IPS-NIHi7 (cell line): Measurements from ENCODE around the gene FBLN2.

Source experiments
- DNase-seq: peaks from one replicate; pipeline ENCODE4 v3.0.0; 2012; ENCODE audit warnings: mixed read lengths; ENCODE audit errors: extremely low spot score

Gene FBLN2

GRCh38 chr3:13661121-13661520 is 112.2 kb downstream of the FBLN2 start:
- DNase-seq: no peak

- DNase-seq: no peak
Observed at GRCh38 chr3:13662238-13662847, 113.4 kb downstream of the FBLN2 start.

- no peak for DNase-seq
Observed at GRCh38 chr3:13663781-13664535, 115.0 kb downstream of the FBLN2 start.

GRCh38 chr3:13665582-13666226 is 116.8 kb downstream of the FBLN2 start:
- no peak for DNase-seq

- no peak for DNase-seq
Observed at GRCh38 chr3:13666227-13666619, 117.3 kb downstream of the FBLN2 start.

- no peak for DNase-seq
Observed at GRCh38 chr3:13666781-13667709, 118.1 kb downstream of the FBLN2 start.

GRCh38 chr3:13668136-13668535 is 119.2 kb downstream of the FBLN2 start:
- DNase-seq: no peak

- no peak for DNase-seq
Observed at GRCh38 chr3:13669457-13669856, 120.5 kb downstream of the FBLN2 start.

- DNase-seq: no peak
Observed at GRCh38 chr3:13670292-13670691, 121.4 kb downstream of the FBLN2 start.

GRCh38 chr3:13671482-13672233 is 122.7 kb downstream of the FBLN2 start:
- DNase-seq: no peak

GRCh38 chr3:13673207-13673606 is 124.3 kb downstream of the FBLN2 start:
- peak; percentile 60 for DNase-seq

- no peak for DNase-seq
Observed at GRCh38 chr3:13674538-13675185, 125.7 kb downstream of the FBLN2 start.

- no peak for DNase-seq
Observed at GRCh38 chr3:13676356-13677017, 127.6 kb downstream of the FBLN2 start.

GRCh38 chr3:13677272-13677671 is 128.3 kb downstream of the FBLN2 start:
- DNase-seq: no peak

- no peak for DNase-seq
Observed at GRCh38 chr3:13681931-13682330, 133.0 kb downstream of the FBLN2 start.

- no peak for DNase-seq
Observed at GRCh38 chr3:13682331-13683013, 133.5 kb downstream of the FBLN2 start.

- no peak for DNase-seq
Observed at GRCh38 chr3:13683288-13683687, 134.4 kb downstream of the FBLN2 start.

- no peak for DNase-seq
Observed at GRCh38 chr3:13683772-13684171, 134.8 kb downstream of the FBLN2 start.

GRCh38 chr3:13684350-13684749 is 135.4 kb downstream of the FBLN2 start:
- no peak for DNase-seq

GRCh38 chr3:13684854-13685253 is 135.9 kb downstream of the FBLN2 start:
- DNase-seq: no peak
